Stimulated activated naive CD8-positive, alpha-beta T cell treated with anti-CD3 and anti-CD28 coated beads, Interleukin-15, Interleukin-2, amounts not matched to agents 100 ng/mL and 50 ng/mL, for 24 hours (primary cell): ENCODE results near the gene WIPF3.
A peak's percentile ranks its signal among the peaks of the same experiment; 100 is the strongest.

Experiments
- H3K27ac Mint-ChIP-seq: one replicate; pipeline ENCODE4 v1.8.0; 2021; ENCODE audit warnings: mild to moderate bottlenecking, mixed read lengths
- H3K27me3 Mint-ChIP-seq: one replicate; pipeline ENCODE4 v1.8.0; 2021; ENCODE audit warnings: mixed read lengths
- H3K36me3 Mint-ChIP-seq: one replicate; pipeline ENCODE4 v1.8.0; 2021; ENCODE audit warnings: low read depth, mixed read lengths
- H3K4me1 Mint-ChIP-seq: one replicate; pipeline ENCODE4 v1.8.0; 2021; ENCODE audit warnings: low read depth, mixed read lengths
- H3K4me3 Mint-ChIP-seq: one replicate; pipeline ENCODE4 v1.8.0; 2021; ENCODE audit warnings: mild to moderate bottlenecking, mixed read lengths
- H3K9me3 Mint-ChIP-seq: one replicate; pipeline ENCODE4 v1.8.0; 2021; ENCODE audit warnings: mixed read lengths

WIPF3 gene

DNA sequence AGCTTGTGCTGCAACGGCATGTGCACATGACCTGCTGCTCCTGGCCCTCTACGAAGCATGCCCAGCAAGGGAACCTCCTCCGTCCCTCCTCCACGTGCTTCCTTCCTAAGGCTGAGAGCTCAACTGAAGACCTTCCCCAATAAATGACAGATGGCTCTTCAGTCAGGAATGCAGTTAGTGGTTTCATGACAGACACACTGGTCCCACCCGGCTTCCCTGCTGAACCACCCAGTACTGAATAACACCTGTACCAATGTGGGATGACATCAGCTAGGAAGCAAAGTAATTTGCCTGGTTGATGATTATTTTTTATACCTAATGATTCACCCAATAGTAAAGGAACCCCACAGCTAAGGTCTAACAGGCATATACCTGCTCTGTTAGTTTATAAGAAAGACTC is 114.2 kb downstream of the WIPF3 start:
- H3K36me3 Mint-ChIP-seq: no peaks in the 10 kb centered on the region
- H3K4me3 Mint-ChIP-seq: no peak overlapping the region

GRCh38 chr7:29921404-29922010 is 115.2 kb downstream of the WIPF3 start:
- Mint-ChIP-seq H3K36me3 (no peaks in the 10 kb centered on the region), H3K27me3 (no peaks in the 10 kb centered on the region), H3K4me1 (peaks cover 7% of the 10 kb centered on the region), H3K27ac (no peak overlapping the region), H3K4me3 (no peak overlapping the region), H3K9me3 (no peaks in the 10 kb centered on the region)

More for the DNA sequence above, 114.2 kb downstream of the WIPF3 start:
- Mint-ChIP-seq H3K9me3 (no peaks in the 10 kb centered on the region), H3K27me3 (peaks cover 3% of the 10 kb centered on the region), H3K4me1 (peaks cover 7% of the 10 kb centered on the region), H3K27ac (no peak overlapping the region)

GRCh38 chr7:29922921-29923700 is 116.8 kb downstream of the WIPF3 start:
- Mint-ChIP-seq H3K36me3 (no peaks in the 10 kb centered on the region), H3K4me1 (peaks cover 7% of the 10 kb centered on the region), H3K4me3 (no peak overlapping the region), H3K27me3 (no peaks in the 10 kb centered on the region), H3K9me3 (no peaks in the 10 kb centered on the region), H3K27ac (no peak overlapping the region)

DNA sequence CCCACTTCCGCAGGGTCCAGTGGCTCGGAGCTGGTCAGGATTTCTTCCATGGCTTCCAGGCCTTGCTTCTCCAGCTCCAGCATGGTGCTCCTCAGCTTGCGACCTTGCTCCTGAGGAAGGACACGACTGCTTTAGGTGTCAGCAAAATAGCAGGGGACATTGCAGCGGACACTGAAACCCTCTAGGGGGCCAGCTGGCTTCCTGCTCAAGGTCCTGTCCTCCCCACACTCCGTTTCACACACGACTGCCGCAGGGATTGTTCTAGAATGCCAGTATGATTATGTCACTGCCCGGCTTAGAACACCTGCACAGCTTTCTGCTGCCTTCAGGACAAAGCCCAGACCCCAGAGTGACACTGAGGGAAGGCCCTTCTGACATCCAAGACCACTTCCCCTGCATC is 117.7 kb downstream of the WIPF3 start:
- H3K4me1 Mint-ChIP-seq: peaks cover 7% of the 10 kb centered on the region
- H3K4me3 Mint-ChIP-seq: no peak overlapping the region
- no peaks in the 10 kb centered on the region for H3K36me3 Mint-ChIP-seq
- H3K9me3 Mint-ChIP-seq: no peaks in the 10 kb centered on the region
- H3K27me3 Mint-ChIP-seq: no peaks in the 10 kb centered on the region
- H3K27ac Mint-ChIP-seq: no peak overlapping the region

GRCh38 chr7:29924684-29925083 is 118.4 kb downstream of the WIPF3 start:
- Mint-ChIP-seq H3K36me3 (no peaks in the 10 kb centered on the region), H3K4me1 (peaks cover 7% of the 10 kb centered on the region), H3K9me3 (no peaks in the 10 kb centered on the region), H3K27ac (peak overlapping the region; percentile 51), H3K4me3 (no peak overlapping the region), H3K27me3 (no peaks in the 10 kb centered on the region)

GRCh38 chr7:29926216-29926615 is 119.9 kb downstream of the WIPF3 start:
- Mint-ChIP-seq H3K27me3 (no peaks in the 10 kb centered on the region), H3K36me3 (no peaks in the 10 kb centered on the region), H3K27ac (no peak overlapping the region), H3K9me3 (no peaks in the 10 kb centered on the region), H3K4me1 (peaks cover 7% of the 10 kb centered on the region), H3K4me3 (no peak overlapping the region)

- Mint-ChIP-seq H3K4me3 (no peak overlapping the region), H3K9me3 (no peaks in the 10 kb centered on the region), H3K36me3 (no peaks in the 10 kb centered on the region), H3K27ac (no peak overlapping the region), H3K4me1 (peaks cover 7% of the 10 kb centered on the region), H3K27me3 (no peaks in the 10 kb centered on the region)
These were observed 120.4 kb downstream of the WIPF3 start for GRCh38 chr7:29926741-29927140.

GRCh38 chr7:29929018-29929807 is 122.9 kb downstream of the WIPF3 start:
- Mint-ChIP-seq H3K27me3 (no peaks in the 10 kb centered on the region), H3K9me3 (no peaks in the 10 kb centered on the region), H3K27ac (no peak overlapping the region), H3K36me3 (no peaks in the 10 kb centered on the region), H3K4me1 (peaks cover 7% of the 10 kb centered on the region), H3K4me3 (no peak overlapping the region)

DNA sequence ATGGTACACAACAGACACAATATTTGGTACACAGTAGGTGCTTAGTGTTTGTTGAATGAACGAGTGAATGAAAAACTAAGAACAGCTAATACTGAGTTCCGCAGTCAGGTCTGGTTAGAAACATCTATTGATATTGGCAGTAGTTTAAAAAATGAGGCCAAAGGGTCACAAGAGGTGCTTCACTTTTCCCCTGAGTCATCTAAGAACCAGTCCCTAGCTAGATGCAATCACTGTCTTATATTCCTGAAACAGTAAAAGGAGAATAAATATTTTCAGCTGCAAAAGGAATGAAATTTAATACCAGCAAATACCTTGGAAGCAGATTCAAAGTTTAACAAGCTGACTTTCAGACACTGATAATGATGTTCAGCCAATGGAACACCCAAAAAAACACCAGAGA is 128.8 kb downstream of the WIPF3 start:
- H3K27me3 Mint-ChIP-seq: no peaks in the 10 kb centered on the region
- no peak overlapping the region for H3K27ac Mint-ChIP-seq
- no peaks in the 10 kb centered on the region for H3K9me3 Mint-ChIP-seq
- no peak overlapping the region for H3K4me3 Mint-ChIP-seq
- no peaks in the 10 kb centered on the region for H3K4me1 Mint-ChIP-seq
- H3K36me3 Mint-ChIP-seq: no peaks in the 10 kb centered on the region

GRCh38 chr7:29937132-29937531 is 130.8 kb downstream of the WIPF3 start:
- Mint-ChIP-seq H3K9me3 (no peaks in the 10 kb centered on the region), H3K27me3 (no peaks in the 10 kb centered on the region), H3K27ac (no peak overlapping the region), H3K36me3 (no peaks in the 10 kb centered on the region), H3K4me3 (no peak overlapping the region), H3K4me1 (no peaks in the 10 kb centered on the region)

DNA sequence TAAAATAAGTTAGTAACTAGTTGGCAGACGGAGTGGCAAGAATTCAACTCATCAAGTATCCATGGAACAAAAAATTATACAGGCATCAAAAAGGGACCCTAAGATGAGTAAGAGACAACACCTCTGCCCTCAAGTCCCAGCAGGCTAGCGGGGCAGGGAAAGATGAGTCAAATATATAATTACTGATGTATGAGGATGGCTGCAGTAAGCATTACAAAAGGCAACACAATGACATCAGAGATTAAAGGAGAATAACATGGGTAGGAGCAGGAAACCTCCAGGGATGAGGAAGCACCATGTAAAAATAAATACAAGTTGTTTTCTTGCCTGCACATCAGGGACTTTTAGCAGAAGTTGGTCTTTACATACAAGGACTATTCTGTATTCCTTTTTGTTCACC is 133.9 kb downstream of the WIPF3 start:
- Mint-ChIP-seq H3K9me3 (no peaks in the 10 kb centered on the region), H3K4me1 (no peaks in the 10 kb centered on the region), H3K27ac (no peak overlapping the region), H3K4me3 (no peak overlapping the region), H3K27me3 (no peaks in the 10 kb centered on the region), H3K36me3 (no peaks in the 10 kb centered on the region)

GRCh38 chr7:29945259-29945809 is 139.0 kb downstream of the WIPF3 start:
- Mint-ChIP-seq H3K36me3 (no peaks in the 10 kb centered on the region), H3K9me3 (no peaks in the 10 kb centered on the region), H3K4me1 (no peaks in the 10 kb centered on the region), H3K4me3 (no peak overlapping the region), H3K27me3 (no peaks in the 10 kb centered on the region), H3K27ac (no peak overlapping the region)

GRCh38 chr7:29946428-29947186 is 140.3 kb downstream of the WIPF3 start:
- Mint-ChIP-seq H3K27ac (no peak overlapping the region), H3K9me3 (no peaks in the 10 kb centered on the region), H3K36me3 (peaks cover 3% of the 10 kb centered on the region), H3K27me3 (no peaks in the 10 kb centered on the region), H3K4me3 (no peak overlapping the region), H3K4me1 (no peaks in the 10 kb centered on the region)

- no peak overlapping the region for H3K4me3 Mint-ChIP-seq
- H3K36me3 Mint-ChIP-seq: peaks cover 3% of the 10 kb centered on the region
- H3K9me3 Mint-ChIP-seq: no peaks in the 10 kb centered on the region
- no peaks in the 10 kb centered on the region for H3K4me1 Mint-ChIP-seq
- no peaks in the 10 kb centered on the region for H3K27me3 Mint-ChIP-seq
- no peak overlapping the region for H3K27ac Mint-ChIP-seq
These were observed 142.3 kb downstream of the WIPF3 start for GRCh38 chr7:29948587-29948986.
